ENCODE measurements around the gene MT1B. TPM values are rescaled to one million over a fixed set of nuclear protein-coding genes. Genes with fewer than 3 reads are reported as not detected.
"Not testable (repeated sequence)": the region's sequence is repeated elsewhere in the genome, so short reads cannot be mapped to it uniquely, and the experiment has no call there.

The MT1B gene
- total RNA-seq, 1 donor from 2014 or later = not detected

DNA sequence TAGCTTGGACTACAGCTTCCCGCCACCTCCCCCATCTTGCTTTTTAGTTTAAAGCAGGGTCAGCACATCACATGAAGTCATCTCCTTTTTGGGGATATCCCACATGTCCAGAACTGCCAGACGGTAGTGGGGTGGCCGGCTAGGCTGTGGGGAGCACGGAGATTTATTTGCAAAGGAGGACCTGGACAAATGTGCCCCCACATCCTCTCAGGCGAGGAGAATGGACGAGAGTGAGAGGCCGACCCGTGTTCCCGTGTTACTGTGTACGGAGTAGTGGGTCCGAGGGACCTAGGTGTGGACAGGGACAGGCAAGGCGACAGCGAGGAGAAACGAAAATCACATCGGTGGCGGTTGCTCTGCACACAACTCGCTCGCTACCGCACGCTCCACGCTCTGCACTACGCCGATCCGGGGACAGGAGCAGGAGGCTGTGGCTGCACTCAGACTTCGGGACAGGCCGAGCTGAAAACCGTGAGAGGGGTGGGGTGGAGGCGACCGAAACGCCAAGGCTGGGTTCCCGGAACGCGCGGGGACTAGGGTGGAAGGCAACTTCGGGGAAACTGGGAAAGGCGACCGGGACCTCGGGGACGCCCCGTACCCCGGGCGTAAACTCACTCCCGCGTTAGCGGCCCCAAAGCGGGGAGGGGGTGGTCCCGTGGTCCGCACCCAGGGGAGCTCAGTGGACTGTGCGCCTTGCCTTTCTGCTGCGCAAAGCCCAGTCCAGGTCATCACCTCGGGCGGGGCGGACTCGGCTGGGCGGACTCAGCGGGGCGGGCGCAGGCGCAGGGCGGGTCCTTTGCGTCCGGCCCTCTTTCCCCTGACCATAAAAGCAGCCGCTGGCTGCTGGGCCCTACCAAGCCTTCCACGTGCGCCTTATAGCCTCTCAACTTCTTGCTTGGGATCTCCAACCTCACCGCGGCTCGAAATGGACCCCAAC, 13.6 kb upstream of the MT1B start, which contains the start of gene MT1A:
MT1A (plus strand) TSS at position 853 of the 937 bp plus-strand sequence; CDS start at position 926, 73 bp downstream.
- DNase-seq (ENCODE audit: low read depth in 2 of 2) = peak in 1 of 2 donors; percentile 58

GRCh38 chr16:56639045-56639444, 12.6 kb upstream of the MT1B start:
- DNase-seq (ENCODE audit: low read depth in 2 of 2) = no peak

GRCh38 chr16:56640076-56640475, 11.6 kb upstream of the MT1B start:
- DNase-seq (ENCODE audit: low read depth in 2 of 2) = no peak

DNA sequence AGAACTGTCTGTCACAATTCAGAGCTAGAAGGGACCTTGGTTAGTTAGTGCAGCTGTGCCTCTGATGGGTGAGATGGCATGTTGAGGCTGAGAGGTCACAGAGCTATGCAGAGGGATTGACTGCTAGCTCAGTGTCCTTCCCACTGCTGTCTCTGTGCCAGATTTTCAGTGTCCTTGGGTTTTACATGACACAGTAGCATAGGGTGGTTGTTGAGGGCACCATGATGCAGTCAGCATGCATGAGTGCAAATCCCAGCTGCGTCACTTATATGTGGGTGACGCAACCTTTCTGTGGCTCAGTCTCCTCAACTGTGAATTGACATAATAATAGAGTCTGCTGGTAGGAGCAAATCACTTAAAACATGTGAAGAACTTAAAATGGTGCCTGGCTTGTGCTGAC, 10.5 kb upstream of the MT1B start:
- DNase-seq (ENCODE audit: low read depth in 2 of 2) = no peak

GRCh38 chr16:56643080-56643778, 8.5 kb upstream of the MT1B start:
- peak in 1 of 2 donors; percentile 34 for DNase-seq (ENCODE audit: low read depth in 2 of 2)

DNA sequence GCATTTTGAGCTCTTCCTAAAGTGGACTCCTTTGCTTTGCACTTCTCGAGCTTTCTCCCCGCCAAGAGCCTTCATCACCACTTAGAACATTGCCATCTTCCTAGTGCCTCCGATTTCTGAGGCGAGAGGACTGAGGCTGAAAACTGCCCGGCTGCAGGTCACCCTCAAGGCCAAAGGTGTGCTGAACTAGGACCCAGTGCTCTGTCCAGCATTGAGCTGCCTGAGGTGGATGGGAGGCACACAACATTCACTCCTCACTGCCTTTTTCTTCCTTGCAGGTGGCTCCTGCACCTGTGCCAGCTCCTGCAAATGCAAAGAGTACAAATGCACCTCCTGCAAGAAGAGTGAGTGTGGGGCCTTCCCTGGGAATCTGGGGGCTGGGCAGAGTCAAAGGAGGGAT, 7.9 kb upstream of the MT1B start:
- no peak for DNase-seq (ENCODE audit: low read depth in 2 of 2)

DNA sequence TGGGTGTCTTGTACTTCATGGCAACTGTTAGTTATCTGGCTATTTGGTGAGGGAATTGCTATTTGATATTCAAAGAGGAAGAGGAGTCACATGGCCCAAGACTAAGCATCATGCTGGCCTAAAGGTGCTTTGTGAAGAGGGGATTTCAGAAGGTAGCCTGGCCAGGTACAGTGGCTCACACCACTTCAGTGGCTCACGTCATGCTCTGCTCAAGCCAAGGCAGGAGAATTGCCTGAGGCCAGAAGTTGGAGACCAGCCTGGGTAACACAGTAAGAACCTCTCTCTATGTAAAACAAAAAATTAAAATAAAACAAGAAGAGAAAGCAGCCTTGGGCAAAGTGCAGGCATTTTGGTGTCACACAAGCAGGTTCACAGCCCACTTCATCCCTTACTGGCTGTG, 6.4 kb upstream of the MT1B start:
- DNase-seq (ENCODE audit: low read depth in 2 of 2) = no peak

DNA sequence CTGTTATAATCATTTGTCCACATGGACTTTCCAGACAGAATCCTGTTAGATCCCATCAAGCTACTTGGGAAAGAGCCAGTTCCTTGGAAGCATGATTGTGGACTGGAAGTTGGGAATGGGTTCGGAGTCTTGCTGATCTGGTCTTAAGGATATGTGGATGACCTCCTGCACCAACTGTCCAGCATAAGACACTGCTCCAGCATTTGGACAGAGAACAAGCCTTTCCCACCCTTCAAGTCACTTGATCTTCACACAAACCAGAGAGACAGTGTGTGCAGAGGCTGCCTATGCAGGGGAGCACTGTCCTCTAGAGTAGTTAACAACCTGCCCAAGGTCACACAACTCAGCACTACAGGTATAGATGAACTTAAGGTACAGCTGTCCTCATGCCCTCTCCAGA, 5.8 kb upstream of the MT1B start:
- no peak for DNase-seq (ENCODE audit: low read depth in 2 of 2)

DNA sequence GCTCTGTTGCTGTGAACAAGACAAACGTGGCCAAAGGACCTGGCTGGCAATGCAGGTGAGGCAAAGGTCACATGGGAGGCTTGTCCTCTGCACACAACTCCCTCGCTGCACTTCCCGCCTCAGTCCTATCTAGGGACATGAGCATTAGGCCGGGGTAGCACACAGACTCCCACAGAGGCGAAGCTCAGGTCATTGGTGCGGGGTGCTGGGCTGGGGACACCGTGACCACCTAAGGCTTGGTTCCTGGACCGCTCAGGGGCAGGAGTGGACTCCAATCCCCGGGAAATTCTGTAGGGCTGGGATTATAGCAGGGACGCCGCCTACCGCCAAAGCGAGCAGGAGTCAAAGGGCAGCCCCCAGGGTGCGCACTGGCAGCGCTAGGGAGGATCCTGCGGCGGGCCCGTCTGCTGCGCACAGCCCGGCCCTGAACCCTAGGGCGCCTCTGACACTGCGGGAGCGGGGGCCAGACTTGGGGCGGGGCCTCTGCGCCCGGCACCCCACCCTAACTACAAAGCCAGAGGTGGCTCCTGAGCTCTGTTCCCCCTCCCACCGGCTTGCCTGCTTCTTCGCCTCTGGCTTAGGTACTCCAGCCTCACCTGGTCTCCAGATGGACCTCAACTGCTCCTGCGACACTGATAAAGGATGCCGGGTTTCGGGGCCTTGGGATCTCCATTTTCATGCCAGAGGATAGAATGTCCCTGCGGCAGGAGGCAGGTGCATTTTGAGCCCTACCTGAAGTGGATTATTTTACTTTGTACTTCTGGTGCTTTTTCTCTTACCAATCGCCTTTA, 3.9 kb upstream of the MT1B start:
- no peak for DNase-seq (ENCODE audit: low read depth in 2 of 2)

GRCh38 chr16:56649271-56649670, 2.4 kb upstream of the MT1B start:
- no peak for DNase-seq (ENCODE audit: low read depth in 2 of 2)

GRCh38 chr16:56649820-56650219, 1.9 kb upstream of the MT1B start:
- DNase-seq (ENCODE audit: low read depth in 2 of 2) = no peak

- DNase-seq (ENCODE audit: low read depth in 2 of 2) = no peak
These were observed 914 bp downstream of the MT1B start for GRCh38 chr16:56652600-56652999.

GRCh38 chr16:56653218-56653617, 1.5 kb downstream of the MT1B start:
- no peak for DNase-seq (ENCODE audit: low read depth in 2 of 2)

- peak in 1 of 2 donors; percentile 29 for DNase-seq (ENCODE audit: low read depth in 2 of 2)
These were observed 6.1 kb downstream of the MT1B start, which contains the start of gene MT1F for GRCh38 chr16:56657555-56658326. Gene MT1F, plus strand, starts transcription at chr16:56657959. Its CDS starts 100 bp downstream, at chr16:56658059.

DNA sequence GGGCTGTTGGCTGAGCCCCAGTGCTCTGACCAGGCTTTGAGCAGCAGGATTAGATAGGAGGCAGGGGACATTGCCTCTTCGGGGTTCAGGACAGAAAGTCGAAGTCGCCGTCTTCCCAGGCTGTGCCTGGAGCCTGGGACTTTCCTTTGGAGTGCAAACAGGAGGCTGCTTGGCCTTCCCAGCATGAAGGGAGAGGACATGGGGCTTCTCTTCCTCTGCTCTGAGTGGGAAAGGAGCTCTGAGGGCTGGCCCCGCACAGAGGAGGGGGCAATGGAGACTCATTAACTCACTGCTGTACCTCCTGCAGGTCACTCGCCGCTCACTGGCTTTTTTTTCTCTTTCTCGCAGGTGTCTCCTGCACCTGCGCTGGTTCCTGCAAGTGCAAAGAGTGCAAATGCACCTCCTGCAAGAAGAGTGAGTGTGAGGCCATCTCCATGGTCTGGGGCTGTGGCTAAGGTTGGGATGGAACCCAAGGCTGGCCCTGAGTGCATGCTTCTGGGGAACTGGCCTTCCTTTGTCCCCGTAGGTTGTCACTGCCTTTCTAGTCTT, 6.7 kb downstream of the MT1B start:
- no peak for DNase-seq (ENCODE audit: low read depth in 2 of 2)

- no peak for DNase-seq (ENCODE audit: low read depth in 2 of 2)
These were observed 11.0 kb downstream of the MT1B start for GRCh38 chr16:56662357-56663354.

GRCh38 chr16:56664506-56664905, 12.8 kb downstream of the MT1B start:
- DNase-seq (ENCODE audit: low read depth in 2 of 2) = no peak

- DNase-seq (ENCODE audit: low read depth in 2 of 2) = not testable (repeated sequence)
These were observed 13.9 kb downstream of the MT1B start for GRCh38 chr16:56665286-56666261.
